ENCODE results near the gene ATP5F1E. TPM values are rescaled to one million over a fixed set of nuclear protein-coding genes. Genes with fewer than 3 reads are reported as not detected.

Gene ATP5F1E
- total and polyA plus RNA-seq, 10 of the 15 experiments (the other 5 are each of a cell fraction or from before 2014, with no cell fraction given), result 49.0 to 407 (median 117) TPM

- 0 out of 2 replicates have a peak, but pooled peaks cover 2% of the 10 kb centered on the region for H4K20me1 ChIP-seq (ENCODE audit: control insufficient read depth, insufficient read depth)
- DNase-seq (ENCODE audit: low read depth, low spot score), result peak; percentile 94
- TF ChIP-seq TARDBP (IDR thresholded peaks at IDR 0.05; ENCODE audit: borderline replicate concordance) (peak; percentile 40; the same call in 1 of the 2 replicates), NFYA (IDR thresholded peaks at IDR 0.05; ENCODE audit: borderline replicate concordance, low read depth, low read length) (no peak), EGR1 (IDR thresholded peaks at IDR 0.05; ENCODE audit: borderline replicate concordance in 1 of 2, low read depth in 2 of 2, low read length in 2 of 2) (peak in 1 of 2 experiments; percentile 28; a peak in 2 of 3 replicates), ATF7 (IDR thresholded peaks at IDR 0.05; ENCODE audit: low read depth) (peak; percentile 70), MYB (IDR thresholded peaks at IDR 0.05; ENCODE audit: borderline replicate concordance, low read depth, low read length) (no peak), ZBTB33 (IDR thresholded peaks at IDR 0.05) (no peak), ZNF384 (IDR thresholded peaks at IDR 0.05; ENCODE audit: borderline replicate concordance, low read depth, low read length) (no peak), ZNF687 (IDR thresholded peaks at IDR 0.05) (no peak), GATAD2B (conservative IDR thresholded peaks at IDR 0.05; ENCODE audit: low read depth) (peak; percentile 80), IKZF2 (IDR thresholded peaks at IDR 0.05) (peak; percentile 96 to 97), SMC3 (IDR thresholded peaks at IDR 0.05; ENCODE audit: borderline replicate concordance, low read length) (peak; percentile 19; the same call in 1 of the 2 replicates), EP300 (IDR thresholded peaks at IDR 0.05; ENCODE audit: borderline replicate concordance in 1 of 2, control insufficient read depth in 1 of 2, low read depth in 2 of 2, low read length in 2 of 2) (peak; percentile 84 to 91; a peak in 3 of 4 replicates), USF1 (IDR thresholded peaks at IDR 0.05; ENCODE audit: borderline replicate concordance, extremely low read length, insufficient read depth, low read depth, low read length) (no peak)
Measured at GRCh38 chr20:59004763-59005522, 27.2 kb downstream of the ATP5F1E start.

More at GRCh38 chr20:59004763-59005522, 27.2 kb downstream of the ATP5F1E start:
- Histone ChIP-seq H3K4me2 (ENCODE audit: control insufficient read depth, insufficient read depth) (peak overlapping the region; percentile 53), H3K9ac (ENCODE audit: control insufficient read depth, insufficient read depth, low read length) (peak overlapping the region; percentile 92), H3K79me2 (ENCODE audit: control insufficient read depth, insufficient read depth, low read length) (peaks cover 56% of the 10 kb centered on the region), H3K36me3 (ENCODE audit: control insufficient read depth in 2 of 2, insufficient read depth in 2 of 2, low read length in 1 of 2) (peaks cover 18 to 24% of the 10 kb centered on the region in 2 experiments), H2AFZ (ENCODE audit: control insufficient read depth, low read depth, low read length) (peak overlapping the region; percentile 30), H3K27ac (ENCODE audit: control insufficient read depth, insufficient read depth) (peak overlapping the region; percentile 95), H3K9me3 (replicated peaks; ENCODE audit: control insufficient read depth, insufficient read depth, low read length) (no peaks in the 10 kb centered on the region), H3K27me3 (replicated peaks in 1 of 2; ENCODE audit: control insufficient read depth in 2 of 2, insufficient read depth in 2 of 2, low read length in 1 of 2) (no peaks in the 10 kb centered on the region), H3K4me1 (ENCODE audit: control insufficient read depth, insufficient read depth, low read length) (peaks cover 35% of the 10 kb centered on the region), H3K4me3 (peak overlapping the region; percentile 92)
- WGBS (ENCODE audit: insufficient coverage, insufficient replicate concordance, low lambda C conversion rate, missing lambda C conversion rate), result under 1% methylated on average over 17 of the region's 17 CpGs
- CTCF ChIA-PET, result interaction anchor here (1.2 kb wide), 1 partner anchor 24 kb away, joined by 4 read pairs; no protein-coding TSS in a partner anchor
- POLR2A ChIA-PET, result interaction anchor here (1.2 to 1.7 kb wide), 3 partner anchors 27 to 97 kb away, joined by 4 to 5 read pairs (median 4); partner anchors contain the start of gene ATP5F1E
- FAIRE-seq, result peak; percentile 89
- RAD21 ChIA-PET (ENCODE audit: unreplicated experiment), result interaction anchor here (1.3 to 2.3 kb wide), 5 partner anchors 27 to 98 kb away, joined by 3 to 11 read pairs (median 3); partner anchors contain the start of gene ATP5F1E
- in situ Hi-C loops (cut with MboI) (loop anchor here (10.0 kb wide), 2 partner anchors 550 to 1610 kb away; partner anchors contain the start of gene RBM38), intact Hi-C loops (cut with micrococcal nuclease; ENCODE audit: unreplicated experiment) (loop anchor here (2.0 kb wide), 2 partner anchors 20 to 114 kb away; no protein-coding TSS in a partner anchor)
- SMC1A ChIA-PET (ENCODE audit: uncharacterized antibody, unreplicated experiment), result interaction anchor here (0.9 to 2.0 kb wide), 4 partner anchors 28 to 118 kb away, joined by 3 to 14 read pairs (median 6); no protein-coding TSS in a partner anchor
- BruUV-seq (replicated peaks), result TSS peak; percentile 79
- ATAC-seq, result peak; percentile 72

Measured in GM12878 (cell line).